T-helper 9 cell (primary cell): ENCODE measurements around the gene HTR5A.

ENCODE experiments used
- DNase-seq: peaks from one replicate; pipeline ENCODE4 v3.0.0-alpha.2; 2020

Gene HTR5A

DNA sequence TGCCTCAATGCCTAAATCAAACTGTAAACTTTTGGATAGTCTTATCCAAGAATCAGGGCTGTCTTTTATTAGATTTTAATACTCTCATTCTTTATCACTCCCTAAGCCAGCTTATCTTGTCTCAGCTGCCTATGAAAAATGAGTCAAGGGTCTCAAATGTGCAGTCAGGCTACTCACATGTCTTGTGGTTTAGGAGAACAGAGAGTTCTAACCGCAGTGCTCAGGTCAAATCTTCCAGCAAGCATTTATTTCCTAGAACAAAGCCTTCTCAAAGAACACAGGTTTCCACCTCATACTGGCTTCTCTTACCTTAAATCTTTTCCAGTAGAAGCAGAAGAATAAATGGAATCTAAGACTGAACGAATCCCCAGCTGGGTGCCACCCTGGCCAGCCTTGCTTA lies 23.5 kb downstream of the HTR5A start:
- DNase-seq: no peak

- DNase-seq: no peak
Observed at GRCh38 chr7:155094636-155095135, 24.6 kb downstream of the HTR5A start.

GRCh38 chr7:155097338-155097737 lies 27.2 kb downstream of the HTR5A start:
- no peak for DNase-seq

DNA sequence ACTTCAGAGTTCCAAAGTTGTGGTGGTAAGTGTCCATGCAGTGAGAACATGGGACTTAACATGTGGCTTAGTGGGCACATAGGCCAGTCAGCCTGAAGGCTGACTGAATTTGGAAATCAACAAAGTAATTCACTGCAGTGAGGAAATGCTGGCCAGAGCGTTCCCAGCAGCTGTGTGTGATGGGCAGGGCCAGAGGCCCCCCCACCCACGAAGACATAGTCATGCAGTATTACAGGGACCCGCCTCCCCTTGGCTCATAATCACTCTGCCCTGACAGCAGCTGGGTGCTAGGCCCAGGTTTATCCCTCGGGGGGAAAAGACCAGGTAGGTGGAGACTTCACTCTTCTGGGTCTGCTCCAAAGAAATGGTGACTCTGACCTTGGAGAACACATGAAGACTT lies 33.7 kb downstream of the HTR5A start:
- DNase-seq: no peak

- DNase-seq: no peak
Observed at GRCh38 chr7:155104913-155105312, 34.8 kb downstream of the HTR5A start.

DNA sequence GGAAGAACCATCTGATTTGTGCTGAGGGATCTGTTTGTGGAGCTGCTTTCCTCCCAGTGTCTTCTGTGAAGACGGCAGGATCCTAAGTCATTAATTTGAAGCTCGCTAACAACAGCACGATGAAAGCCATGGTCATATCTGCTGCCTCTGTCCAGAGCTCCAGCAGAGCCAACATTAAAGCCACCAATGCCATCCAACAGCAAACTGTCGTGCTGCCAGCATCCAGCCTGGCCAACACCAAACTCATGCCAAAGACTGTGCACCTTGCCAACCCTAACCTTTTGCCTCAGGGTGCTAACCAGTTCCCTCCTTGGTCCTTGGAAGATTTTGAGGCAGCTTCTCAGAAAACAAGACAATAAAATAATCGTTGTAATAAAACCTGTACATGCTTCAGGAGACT lies 36.2 kb downstream of the HTR5A start:
- no peak for DNase-seq

- DNase-seq: no peak
Observed at GRCh38 chr7:155107126-155107525, 37.0 kb downstream of the HTR5A start.

DNA sequence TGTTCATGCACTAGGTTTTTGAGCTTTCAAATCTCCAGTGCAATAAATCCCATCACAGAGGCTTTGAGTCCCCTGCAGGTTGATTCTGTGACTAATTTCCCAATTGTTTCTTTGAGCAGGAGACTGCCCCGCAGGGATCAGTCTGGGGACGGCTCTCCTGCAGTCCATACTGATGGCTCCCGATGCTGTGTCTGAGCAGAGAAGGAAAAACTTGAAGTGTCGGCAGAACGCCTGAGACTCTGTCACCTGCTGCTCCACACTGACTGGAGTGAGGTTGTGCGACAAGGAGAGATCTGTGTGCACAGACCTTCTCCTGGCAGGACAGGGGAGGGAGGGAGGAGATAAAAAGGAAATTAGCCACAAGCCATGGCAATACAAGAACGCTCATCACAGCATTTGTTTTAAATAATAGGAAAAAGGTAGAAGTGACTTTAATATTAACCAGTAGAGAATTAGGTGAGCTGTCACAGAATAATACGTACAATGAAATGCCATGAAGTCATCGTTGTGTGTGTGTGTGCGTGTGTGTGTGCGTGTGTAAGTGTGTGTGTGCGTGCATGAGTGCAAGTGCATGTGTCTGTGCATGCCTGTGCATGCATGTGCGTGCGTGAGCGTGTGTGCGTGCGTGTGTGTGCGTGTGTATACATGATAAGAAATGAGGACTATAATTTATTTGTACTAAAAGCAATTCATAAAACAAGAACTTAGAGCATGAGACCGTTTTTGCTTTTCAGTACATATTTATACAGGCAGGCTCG lies 38.2 kb downstream of the HTR5A start:
- no peak for DNase-seq

GRCh38 chr7:155109121-155109520 lies 39.0 kb downstream of the HTR5A start:
- DNase-seq: no peak

- no peak for DNase-seq
Observed at GRCh38 chr7:155115288-155115687, 45.2 kb downstream of the HTR5A start.

GRCh38 chr7:155119801-155120382 lies 49.8 kb downstream of the HTR5A start:
- DNase-seq: no peak

DNA sequence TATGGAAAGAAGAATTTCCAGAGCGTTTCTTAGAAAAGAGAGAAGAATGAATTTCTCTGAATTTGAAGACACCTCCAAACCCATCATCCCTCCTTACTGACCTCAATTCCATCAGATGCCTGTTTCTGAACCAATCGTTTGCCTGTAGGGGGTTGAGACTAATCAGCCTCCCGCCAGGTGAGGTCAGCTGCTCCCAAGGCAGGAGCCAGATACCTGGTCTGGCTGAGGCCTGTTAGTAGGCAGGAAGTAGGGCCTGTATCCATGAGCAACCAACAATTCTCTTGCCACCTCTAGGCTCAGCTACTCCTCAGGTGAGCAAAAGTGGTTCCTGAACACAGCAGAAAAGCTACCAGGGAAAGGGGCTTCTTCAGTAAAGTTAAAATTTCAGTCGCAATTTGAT lies 50.3 kb downstream of the HTR5A start:
- no peak for DNase-seq

DNA sequence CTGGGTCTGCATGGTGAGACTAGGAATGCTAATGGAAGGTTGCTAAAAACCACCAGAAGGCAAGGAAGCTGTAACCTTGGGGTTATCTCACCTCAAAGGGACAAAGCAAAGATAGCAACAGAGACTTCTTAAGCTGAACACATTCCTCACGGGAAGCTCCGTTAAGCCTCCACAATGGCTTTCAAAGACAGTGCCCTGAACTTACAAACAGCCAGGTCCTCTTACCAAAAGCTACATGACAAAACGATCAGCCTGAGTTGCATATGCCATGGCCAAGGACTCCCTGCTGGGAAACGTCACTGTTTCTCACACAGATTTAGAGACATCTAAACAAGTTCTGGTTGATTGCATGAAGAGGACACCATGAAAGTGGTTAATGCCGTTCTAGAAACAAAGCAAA lies 52.7 kb downstream of the HTR5A start:
- DNase-seq: no peak

- no peak for DNase-seq
Observed at GRCh38 chr7:155123413-155123812, 53.3 kb downstream of the HTR5A start.

- no peak for DNase-seq
Observed at GRCh38 chr7:155124706-155125105, 54.6 kb downstream of the HTR5A start.

DNA sequence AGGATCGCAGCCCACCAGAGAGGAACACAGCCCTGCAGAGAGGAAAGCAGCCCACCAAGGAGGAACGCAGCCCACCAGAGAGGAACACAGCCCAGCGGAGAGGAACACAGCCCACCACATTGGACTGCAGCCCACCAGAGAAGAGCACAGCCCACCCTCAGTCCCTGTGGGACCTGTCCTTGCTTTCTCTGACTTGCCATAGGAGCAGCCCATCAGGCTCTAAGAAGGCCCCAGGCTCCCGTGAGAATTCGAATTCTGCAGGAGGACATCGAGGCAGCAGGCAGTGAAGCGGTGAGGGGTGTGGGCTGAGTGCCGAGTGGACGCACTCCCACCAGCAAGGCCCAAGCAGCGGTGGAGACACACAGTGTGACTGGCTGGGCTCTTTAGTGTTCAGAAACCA lies 59.1 kb downstream of the HTR5A start:
- DNase-seq: no peak

- no peak for DNase-seq
Observed at GRCh38 chr7:155129789-155130188, 59.7 kb downstream of the HTR5A start.

- DNase-seq: no peak
Observed at GRCh38 chr7:155130493-155130892, 60.4 kb downstream of the HTR5A start.

DNA sequence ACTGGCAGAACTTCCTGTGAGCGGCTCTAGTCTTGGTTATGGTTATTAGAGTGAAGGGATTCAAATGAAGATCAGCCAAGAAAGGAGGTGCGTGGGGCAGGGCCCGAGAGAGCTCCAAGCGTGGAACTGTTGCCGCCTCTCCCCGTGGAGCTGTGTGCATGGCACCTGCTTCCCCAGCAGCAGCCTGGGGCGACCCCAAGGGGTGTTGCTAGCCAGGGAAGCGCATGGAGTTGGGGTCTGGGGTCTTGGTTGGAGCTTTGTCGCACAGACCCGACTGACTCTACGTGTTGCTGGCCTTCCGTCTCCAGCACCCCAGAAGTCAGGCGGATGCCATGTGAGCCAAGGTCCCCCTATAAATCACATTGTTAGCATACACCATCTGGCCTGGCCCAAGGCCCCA lies 61.0 kb downstream of the HTR5A start:
- DNase-seq: no peak

DNA sequence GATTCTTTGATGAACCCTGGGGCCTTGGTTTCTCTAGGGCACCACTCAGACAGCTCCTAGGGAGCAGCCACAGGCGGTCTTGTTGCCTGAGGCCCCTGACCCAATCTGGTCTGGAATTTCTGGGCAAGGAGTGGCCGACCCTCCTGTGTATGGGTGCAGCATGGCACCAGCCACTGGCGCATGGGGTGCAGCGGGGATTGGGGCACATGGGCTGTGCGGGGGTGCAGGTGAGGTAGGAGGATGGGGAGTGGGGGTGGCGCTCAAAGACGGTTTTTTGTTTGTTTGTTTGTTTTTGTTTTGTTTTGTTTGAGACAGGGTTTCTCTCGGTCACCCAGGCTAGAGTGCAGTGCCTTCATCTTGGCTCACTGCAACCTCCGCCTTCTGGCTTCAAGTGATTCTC lies 62.3 kb downstream of the HTR5A start:
- no peak for DNase-seq

DNA sequence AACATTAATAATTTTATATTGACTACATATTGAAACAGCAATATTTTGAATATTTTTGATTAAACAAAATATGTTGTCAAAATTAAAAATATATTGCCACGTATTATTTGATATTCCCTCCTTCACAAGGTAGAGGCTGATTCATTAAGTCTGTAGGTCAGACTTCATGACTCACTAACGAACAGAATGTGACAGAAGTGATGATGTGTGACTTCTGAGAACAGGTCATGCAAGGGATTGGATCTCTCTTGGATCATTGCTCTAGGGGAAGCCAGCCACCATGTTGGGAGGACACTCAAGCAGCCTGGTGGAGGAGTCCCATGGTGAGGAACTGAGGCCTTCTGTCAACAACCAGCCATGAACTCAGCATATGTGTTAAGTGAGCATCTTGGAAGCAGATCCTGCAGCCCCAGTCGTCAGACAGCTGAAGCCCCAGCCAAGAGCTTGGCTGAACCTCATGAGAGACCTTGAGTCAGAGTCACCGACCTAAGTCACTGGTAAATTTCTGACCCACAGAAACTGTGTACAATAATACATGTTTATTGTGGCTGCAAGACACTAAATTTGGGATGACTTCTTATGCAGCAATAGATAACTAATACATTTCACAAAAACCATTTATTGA lies 66.6 kb downstream of the HTR5A start:
- DNase-seq: no peak
